Keratinocyte (primary cell): ENCODE measurements around the gene TIE1. TPM values are rescaled to one million over a fixed set of nuclear protein-coding genes. Genes with fewer than 3 reads are reported as not detected.

Experiments
- DNase-seq: peaks from one replicate; pipeline ENCODE4 v3.0.0-alpha.2; 2011; ENCODE audit warnings: low read depth, missing footprints, low spot score
- FAIRE-seq: peaks from 2 replicates; lab custom pipeline; 2011; peaks lifted over from hg19 to GRCh38; lab: Jason Lieb, UNC
- H2AFZ ChIP-seq: 2 replicates; pipeline ENCODE4 v1.6.0; 2012; ENCODE audit warnings: low read length, control low read depth, inconsistent platforms; ENCODE audit not compliant: control insufficient read depth
- H3K27ac ChIP-seq: 2 replicates; pipeline ENCODE4 v1.5.1; 2011; ENCODE audit warnings: low read length; ENCODE audit not compliant: control insufficient read depth, insufficient read depth
- H3K27me3 ChIP-seq: 3 replicates; pipeline ENCODE4 v1.6.0; 2011; ENCODE audit warnings: low read length; ENCODE audit not compliant: control insufficient read depth, insufficient read depth; ENCODE audit errors: extremely low read depth
- H3K36me3 ChIP-seq, 2 experiments: 2 replicates in 1 of 2; 3 replicates in 1 of 2; pipeline ENCODE4 v1.5.1; 2011; ENCODE audit warnings: low read length in 2 of 2, mild to moderate bottlenecking in 1 of 2; ENCODE audit not compliant: control insufficient read depth in 2 of 2, insufficient read depth in 2 of 2; ENCODE audit errors: extremely low read depth in 1 of 2
- H3K4me1 ChIP-seq: 3 replicates; pipeline ENCODE4 v1.5.1; 2011; ENCODE audit warnings: low read length; ENCODE audit not compliant: control insufficient read depth, insufficient read depth; ENCODE audit errors: extremely low read depth
- H3K4me2 ChIP-seq: 3 replicates; pipeline ENCODE4 v1.6.0; 2011; ENCODE audit warnings: low read depth, low read length; ENCODE audit not compliant: control insufficient read depth, insufficient read depth; ENCODE audit errors: extremely low read depth
- H3K4me3 ChIP-seq, 3 experiments: fragments of 200-600 bp in 1 of 3; sonication (generic) in 1 of 3; 2 replicates in 2 of 3; 3 replicates in 1 of 3; pipeline ENCODE4 v1.5.1; 2011 to 2016; ENCODE audit warnings: low read length in 3 of 3, mild to moderate bottlenecking in 3 of 3, control low read depth in 2 of 3, inconsistent platforms in 1 of 3, low read depth in 1 of 3, mixed read lengths in 1 of 3, mixed run types in 1 of 3, moderate library complexity in 1 of 3; ENCODE audit not compliant: control insufficient read depth in 2 of 3, insufficient read depth in 2 of 3; ENCODE audit errors: extremely low read depth in 1 of 3
- H3K79me2 ChIP-seq: 2 replicates; pipeline ENCODE4 v1.6.0; 2012; ENCODE audit warnings: low read length; ENCODE audit not compliant: control insufficient read depth, insufficient read depth
- H3K9ac ChIP-seq: 3 replicates; pipeline ENCODE4 v1.6.0; 2011; ENCODE audit warnings: low read length; ENCODE audit not compliant: control insufficient read depth, insufficient read depth; ENCODE audit errors: extremely low read depth
- H3K9me1 ChIP-seq: 3 replicates; pipeline ENCODE4 v1.6.0; 2011; ENCODE audit warnings: low read length; ENCODE audit not compliant: control insufficient read depth, insufficient read depth; ENCODE audit errors: extremely low read depth
- H3K9me3 ChIP-seq: 2 replicates; pipeline ENCODE4 v1.5.1; 2012; ENCODE audit warnings: low read depth, low read length; ENCODE audit not compliant: control insufficient read depth
- H4K20me1 ChIP-seq: 3 replicates; pipeline ENCODE4 v1.6.0; 2011; ENCODE audit warnings: low read length; ENCODE audit not compliant: control insufficient read depth, insufficient read depth; ENCODE audit errors: extremely low read depth
- EZH2 ChIP-seq: IDR thresholded peaks from one replicate; pipeline ENCODE4 v1.6.1; 2012; ENCODE audit warnings: inconsistent platforms, mild to moderate bottlenecking, low read length, moderate library complexity
- dilution Hi-C: fragments of 300-500 bp; cut with MboI; formaldehyde crosslinking; loops from one replicate; pipeline ENCODE4 v1.7.0; 2020; ENCODE audit warnings: low sequenced_read_pairs; ENCODE audit not compliant: extremely low pct_ligation_motif_present
- polyA plus RNA-seq, 5 experiments: library from polyadenylated mRNA; depleted of rRNA in 3 of 5; stranded (reverse) in 3 of 5; stranded (forward) in 1 of 5; unstranded in 1 of 5; fragments of >200 nt; gene quantifications; 1 replicate in 1 of 5; 2 replicates in 3 of 5; 3 replicates in 1 of 5; pipeline versions ENCODE4 v1.2.1 to v1.2.3, GENCODE V29; 2011 to 2012; ENCODE audit warnings: missing spikeins in 2 of 5, low read depth in 1 of 5, low replicate concordance in 1 of 5
- TF ChIP-seq, protein P1 (sequence below), 3 experiments: IDR thresholded peaks in 1 of 3; conservative IDR thresholded peaks in 1 of 3; optimal IDR thresholded peaks in 1 of 3; 2 replicates in 2 of 3; 3 replicates in 1 of 3; pipeline versions ENCODE3 to v1.5.1; 2011; ENCODE audit warnings: low read length in 3 of 3, mild to moderate bottlenecking in 3 of 3, moderate library complexity in 2 of 3, control low read depth in 1 of 3, inconsistent platforms in 1 of 3; ENCODE audit not compliant: insufficient read depth in 2 of 3; ENCODE audit errors: extremely low read depth in 1 of 3

The TIE1 gene
- polyA plus RNA-seq, 1 donor (not counting 4 experiments of a cell fraction or from before 2014, with no cell fraction given) = not detected

DNA sequence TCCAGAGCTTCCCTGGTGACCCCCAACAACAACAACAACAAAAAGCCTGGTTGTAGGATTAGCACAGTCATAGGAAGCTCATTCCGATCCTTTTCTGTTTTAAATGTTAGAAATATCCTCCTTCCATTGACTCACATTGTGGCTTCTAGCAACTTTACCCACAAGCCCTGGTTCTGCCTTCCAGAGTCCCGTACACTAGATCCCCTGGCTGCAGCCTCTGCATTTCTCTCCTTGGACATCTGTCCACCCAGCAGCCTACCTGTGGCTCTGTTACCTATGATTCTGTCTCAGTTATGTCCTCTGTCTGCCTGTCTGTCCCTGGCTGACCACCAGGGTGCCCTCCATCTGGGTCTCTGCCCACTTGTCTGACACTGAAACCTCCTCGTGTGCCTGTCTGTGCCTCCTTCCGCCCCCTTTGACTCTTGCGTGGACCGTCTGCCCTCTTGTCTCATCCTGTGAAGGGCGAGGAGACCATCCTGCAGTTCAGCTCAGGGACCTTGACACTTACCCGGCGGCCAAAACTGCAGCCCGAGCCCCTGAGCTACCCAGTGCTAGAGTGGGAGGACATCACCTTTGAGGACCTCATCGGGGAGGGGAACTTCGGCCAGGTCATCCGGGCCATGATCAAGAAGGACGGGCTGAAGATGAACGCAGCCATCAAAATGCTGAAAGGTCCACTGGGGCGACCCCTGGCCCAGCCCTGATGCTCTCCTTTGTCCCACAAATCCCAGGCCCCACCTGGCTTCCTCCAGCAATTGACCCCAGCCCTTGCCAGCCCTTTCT lies 16.1 kb downstream of the TIE1 start:
- H3K9me1 ChIP-seq = no peaks in the 10 kb centered on the region
- no peaks in the 10 kb centered on the region for H3K4me1 ChIP-seq
- no peak overlapping the region for H3K9ac ChIP-seq
- no peaks in the 10 kb centered on the region for H3K9me3 ChIP-seq
- dilution Hi-C loops = no loop called here
- H3K27ac ChIP-seq = no peak overlapping the region
- FAIRE-seq (no peak), DNase-seq (no peak)
- H3K79me2 ChIP-seq = no peaks in the 10 kb centered on the region
- no peaks in the 10 kb centered on the region for H4K20me1 ChIP-seq
- no peaks in the 10 kb centered on the region for H3K36me3 ChIP-seq
- no peak overlapping the region for H2AFZ ChIP-seq
- no peak for TF ChIP-seq EZH2
- TF ChIP-seq, protein P1, sequence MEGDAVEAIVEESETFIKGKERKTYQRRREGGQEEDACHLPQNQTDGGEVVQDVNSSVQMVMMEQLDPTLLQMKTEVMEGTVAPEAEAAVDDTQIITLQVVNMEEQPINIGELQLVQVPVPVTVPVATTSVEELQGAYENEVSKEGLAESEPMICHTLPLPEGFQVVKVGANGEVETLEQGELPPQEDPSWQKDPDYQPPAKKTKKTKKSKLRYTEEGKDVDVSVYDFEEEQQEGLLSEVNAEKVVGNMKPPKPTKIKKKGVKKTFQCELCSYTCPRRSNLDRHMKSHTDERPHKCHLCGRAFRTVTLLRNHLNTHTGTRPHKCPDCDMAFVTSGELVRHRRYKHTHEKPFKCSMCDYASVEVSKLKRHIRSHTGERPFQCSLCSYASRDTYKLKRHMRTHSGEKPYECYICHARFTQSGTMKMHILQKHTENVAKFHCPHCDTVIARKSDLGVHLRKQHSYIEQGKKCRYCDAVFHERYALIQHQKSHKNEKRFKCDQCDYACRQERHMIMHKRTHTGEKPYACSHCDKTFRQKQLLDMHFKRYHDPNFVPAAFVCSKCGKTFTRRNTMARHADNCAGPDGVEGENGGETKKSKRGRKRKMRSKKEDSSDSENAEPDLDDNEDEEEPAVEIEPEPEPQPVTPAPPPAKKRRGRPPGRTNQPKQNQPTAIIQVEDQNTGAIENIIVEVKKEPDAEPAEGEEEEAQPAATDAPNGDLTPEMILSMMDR (optimal IDR thresholded peaks at IDR 0.05 in 1 of 3, IDR thresholded peaks at IDR 0.05 in 1 of 3, conservative IDR thresholded peaks at IDR 0.05 in 1 of 3; ENCODE audit: extremely low read depth in 1 of 3, insufficient read depth in 2 of 3, low read length in 3 of 3) = peak in 1 of 3 experiments; percentile 14
- no peak overlapping the region for H3K4me3 ChIP-seq
- no peaks in the 10 kb centered on the region for H3K27me3 ChIP-seq
- no peak overlapping the region for H3K4me2 ChIP-seq

GRCh38 chr1:43317817-43318471 lies 17.2 kb downstream of the TIE1 start:
- H2AFZ ChIP-seq = no peak overlapping the region
- no peaks in the 10 kb centered on the region for H4K20me1 ChIP-seq
- H3K27me3 ChIP-seq = no peaks in the 10 kb centered on the region
- H3K4me2 ChIP-seq = no peak overlapping the region
- dilution Hi-C loops = no loop called here
- H3K79me2 ChIP-seq = no peaks in the 10 kb centered on the region
- no peak overlapping the region for H3K9ac ChIP-seq
- H3K9me3 ChIP-seq = no peaks in the 10 kb centered on the region
- DNase-seq (no peak), FAIRE-seq (no peak)
- no peaks in the 10 kb centered on the region for H3K9me1 ChIP-seq
- TF ChIP-seq, protein P1 (optimal IDR thresholded peaks at IDR 0.05 in 1 of 3, IDR thresholded peaks at IDR 0.05 in 1 of 3, conservative IDR thresholded peaks at IDR 0.05 in 1 of 3; ENCODE audit: extremely low read depth in 1 of 3, insufficient read depth in 2 of 3, low read length in 3 of 3) = no peak
- TF ChIP-seq EZH2 = no peak
- no peak overlapping the region for H3K4me3 ChIP-seq
- H3K36me3 ChIP-seq = no peaks in the 10 kb centered on the region
- no peak overlapping the region for H3K27ac ChIP-seq
- H3K4me1 ChIP-seq = no peaks in the 10 kb centered on the region
